ENCODE results near the gene HAUS6.
"Not testable (repeated sequence)": the region's sequence is repeated elsewhere in the genome, so short reads cannot be mapped to it uniquely, and the experiment has no call there.

HAUS6 gene

GRCh38 chr9:19036611-19037010 lies 66.1 kb downstream of the HAUS6 start:
- DNase-seq (ENCODE audit: low spot score), result no peak

- DNase-seq (ENCODE audit: low spot score), result no peak
These were observed 69.7 kb downstream of the HAUS6 start, which contains the start of gene SAXO1 for GRCh38 chr9:19033015-19033414. SAXO1 (minus strand) TSS chr9:19033209; CDS start chr9:19032908, 301 bp downstream.

- no peak for DNase-seq (ENCODE audit: low spot score)
These were observed 70.3 kb downstream of the HAUS6 start for GRCh38 chr9:19032406-19032805.

GRCh38 chr9:19030899-19031298 lies 71.8 kb downstream of the HAUS6 start:
- no peak for DNase-seq (ENCODE audit: low spot score)

- DNase-seq (ENCODE audit: low spot score), result peak; percentile 56
These were observed 73.8 kb downstream of the HAUS6 start for GRCh38 chr9:19028835-19029451.

- no peak for DNase-seq (ENCODE audit: low spot score)
These were observed 74.9 kb downstream of the HAUS6 start for GRCh38 chr9:19027825-19028224.

GRCh38 chr9:19026375-19026774 lies 76.3 kb downstream of the HAUS6 start:
- DNase-seq (ENCODE audit: low spot score), result no peak

GRCh38 chr9:19023078-19023477 lies 79.6 kb downstream of the HAUS6 start:
- DNase-seq (ENCODE audit: low spot score), result no peak

- DNase-seq (ENCODE audit: low spot score), result no peak
These were observed 80.5 kb downstream of the HAUS6 start for GRCh38 chr9:19022206-19022605.

- DNase-seq (ENCODE audit: low spot score), result not testable (repeated sequence)
These were observed 81.1 kb downstream of the HAUS6 start for GRCh38 chr9:19021649-19022048.

- DNase-seq (ENCODE audit: low spot score), result no peak
These were observed 81.7 kb downstream of the HAUS6 start for GRCh38 chr9:19020886-19021455.

- DNase-seq (ENCODE audit: low spot score), result no peak
These were observed 84.5 kb downstream of the HAUS6 start for GRCh38 chr9:19018201-19018600.

GRCh38 chr9:19009391-19009965 lies 93.2 kb downstream of the HAUS6 start:
- DNase-seq (ENCODE audit: low spot score), result no peak

Measured in globus pallidus (tissue), 1 donor.